Neural cell (in vitro differentiated cells): Measurements from ENCODE around the gene SAG. TPM values are rescaled to one million over a fixed set of nuclear protein-coding genes. Genes with fewer than 3 reads are reported as not detected.

ENCODE experiments used
- H2AFZ ChIP-seq: fragments of 200-600, 300-800 bp; sonication (generic), shearing (Covaris generic); 2 replicates; pipeline ENCODE4 v1.6.0; 2014; ENCODE audit warnings: low read depth, mild to moderate bottlenecking, antibody characterized with exemption, low read length, moderate library complexity
- H3F3A ChIP-seq: fragments of 200-600 bp; shearing (Covaris generic); 2 replicates; pipeline ENCODE4 v1.6.1; 2016; ENCODE audit warnings: mild to moderate bottlenecking, moderate library complexity, mixed read lengths, antibody characterized with exemption, low read length; ENCODE audit not compliant: insufficient read depth, poor library complexity, severe bottlenecking
- H3K27ac ChIP-seq: fragments of 200-600, 300-800 bp; sonication (generic), shearing (Covaris generic); 2 replicates; pipeline ENCODE4 v1.5.1; 2014; ENCODE audit warnings: mild to moderate bottlenecking, low read length, moderate library complexity
- H3K27me3 ChIP-seq: fragments of 300-800, 200-600 bp; sonication (generic), shearing (Covaris generic); 2 replicates; pipeline ENCODE4 v1.6.0; 2014; ENCODE audit warnings: mild to moderate bottlenecking, low read depth, low read length, moderate library complexity; ENCODE audit not compliant: insufficient read depth
- H3K36me3 ChIP-seq: fragments of 300-800, 200-600 bp; sonication (generic), shearing (Covaris generic); 2 replicates; pipeline ENCODE4 v1.5.1; 2014; ENCODE audit warnings: mild to moderate bottlenecking, antibody characterized with exemption, low read length, moderate library complexity; ENCODE audit not compliant: insufficient read depth
- H3K4me2 ChIP-seq: fragments of 300-800, 200-600 bp; sonication (generic), shearing (Covaris generic); 2 replicates; pipeline ENCODE4 v1.6.0; 2014; ENCODE audit warnings: mild to moderate bottlenecking, low read length
- H3K4me3 ChIP-seq: fragments of 300-800, 200-600 bp; sonication (generic), shearing (Covaris generic); 2 replicates; pipeline ENCODE4 v1.5.1; 2014; ENCODE audit warnings: mild to moderate bottlenecking, low read length, moderate library complexity
- H3K79me2 ChIP-seq: fragments of 200-600 bp; shearing (Covaris generic); replicated peaks from 2 replicates; pipeline ENCODE4 v1.6.0; 2014; ENCODE audit warnings: mild to moderate bottlenecking, low read length, moderate library complexity; ENCODE audit not compliant: insufficient read depth
- H3K9ac ChIP-seq: fragments of 300-800, 200-600 bp; sonication (generic), shearing (Covaris generic); 2 replicates; pipeline ENCODE4 v1.6.1; 2016; ENCODE audit warnings: mild to moderate bottlenecking, low read length, mixed read lengths
- H3K9me2 ChIP-seq: fragments of 200-600 bp; shearing (Covaris generic); 2 replicates; pipeline ENCODE4 v1.6.1; 2016; ENCODE audit warnings: mild to moderate bottlenecking, low read length, mixed read lengths; ENCODE audit not compliant: insufficient read depth
- H3K9me3 ChIP-seq: fragments of 200-600, 300-800 bp; sonication (generic), shearing (Covaris generic); 2 replicates; pipeline ENCODE4 v1.6.1; 2016; ENCODE audit warnings: mild to moderate bottlenecking, mixed run types, low read length, moderate library complexity, mixed read lengths
- H4K20me1 ChIP-seq: fragments of 200-600 bp; shearing (Covaris generic); 2 replicates; pipeline ENCODE4 v1.6.1; 2016; ENCODE audit warnings: mild to moderate bottlenecking, mixed run types; ENCODE audit not compliant: insufficient read depth
- EP300 ChIP-seq: fragments of 450-650 bp; conservative IDR thresholded peaks from 2 replicates; pipeline ENCODE4 v1.6.1; 2014; ENCODE audit warnings: antibody characterized with exemption, mild to moderate bottlenecking, moderate library complexity; ENCODE audit not compliant: poor library complexity, severe bottlenecking
- EZH2 ChIP-seq: fragments of 200-600, 300-800 bp; shearing (Covaris generic), sonication (generic); IDR thresholded peaks from 2 replicates; pipeline ENCODE4 v1.6.1; 2014; ENCODE audit warnings: antibody characterized with exemption, low read length, borderline replicate concordance, mild to moderate bottlenecking; ENCODE audit not compliant: insufficient read depth, poor library complexity, severe bottlenecking
- MXI1 ChIP-seq: fragments of 450-650 bp; conservative IDR thresholded peaks from 2 replicates; pipeline ENCODE4 v1.6.1; 2014; ENCODE audit warnings: antibody characterized with exemption, mild to moderate bottlenecking; ENCODE audit not compliant: poor library complexity, severe bottlenecking
- POLR2AphosphoS5 ChIP-seq: IDR thresholded peaks from 2 replicates; pipeline ENCODE4 v1.6.1; 2012
- RAD21 ChIP-seq: fragments of 450-650 bp; conservative IDR thresholded peaks from 2 replicates; pipeline ENCODE4 v1.6.1; 2014; ENCODE audit warnings: antibody characterized with exemption, mild to moderate bottlenecking, moderate library complexity
- SMC3 ChIP-seq: fragments of 450-650 bp; conservative IDR thresholded peaks from 2 replicates; pipeline ENCODE4 v1.6.1; 2014; ENCODE audit warnings: antibody characterized with exemption, mild to moderate bottlenecking, moderate library complexity; ENCODE audit not compliant: poor library complexity
- TAF1 ChIP-seq: IDR thresholded peaks from 2 replicates; pipeline ENCODE4 v1.6.1; 2012; ENCODE audit warnings: low read depth
- polyA plus RNA-seq: library from polyadenylated mRNA; depleted of rRNA; stranded (reverse); fragments of >200 nt; gene quantifications from 2 replicates; pipeline ENCODE4 v1.2.3, GENCODE V29; 2014
- TF ChIP-seq, protein P1 (sequence below): IDR thresholded peaks from 2 replicates; pipeline ENCODE4 v1.6.1; 2012; ENCODE audit warnings: borderline replicate concordance
- TF ChIP-seq, protein P2 (sequence below): fragments of 450-650 bp; IDR thresholded peaks from 2 replicates; pipeline ENCODE4 v1.5.1; 2014; ENCODE audit warnings: antibody characterized with exemption, mild to moderate bottlenecking, moderate library complexity; ENCODE audit not compliant: poor library complexity, severe bottlenecking

The SAG gene
- polyA plus RNA-seq, 1 donor from 2014 or later = not detected

DNA sequence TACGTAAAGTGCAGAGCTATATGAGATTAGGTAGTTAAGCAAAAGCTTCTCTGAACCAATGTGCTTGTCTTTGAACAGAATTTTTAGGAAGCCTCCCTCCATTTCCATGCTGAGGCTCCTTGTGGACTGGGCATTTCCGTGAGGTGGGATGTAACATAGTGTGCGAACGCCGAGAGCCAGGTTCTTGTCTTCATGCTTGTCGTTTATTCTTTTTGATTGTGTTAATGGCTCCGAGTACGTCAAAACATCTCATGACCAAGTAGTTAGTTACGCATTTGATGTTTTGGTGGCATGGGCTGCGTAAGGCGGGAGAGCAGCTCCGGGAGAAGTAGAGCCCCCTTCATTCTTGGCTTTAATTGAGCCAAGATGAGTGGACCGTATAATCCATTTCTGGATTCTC is 79.6 kb downstream of the SAG start:
- no peaks in the 10 kb centered on the region for H3K9me3 ChIP-seq
- H3K27ac ChIP-seq = no peak overlapping the region
- no peaks in the 10 kb centered on the region for H3F3A ChIP-seq
- H2AFZ ChIP-seq = no peak overlapping the region
- H3K27me3 ChIP-seq = no peaks in the 10 kb centered on the region
- H4K20me1 ChIP-seq = no peaks in the 10 kb centered on the region
- no peaks in the 10 kb centered on the region for H3K9me2 ChIP-seq
- H3K4me2 ChIP-seq = no peak overlapping the region
- H3K79me2 ChIP-seq = no peaks in the 10 kb centered on the region
- no peaks in the 10 kb centered on the region for H3K36me3 ChIP-seq
- H3K4me3 ChIP-seq = no peak overlapping the region
- TF ChIP-seq RAD21 (no peak), SMC3 (no peak), EZH2 (no peak), TAF1 (no peak), EP300 (no peak), MXI1 (no peak), POLR2AphosphoS5 (no peak)
- TF ChIP-seq, protein P1, sequence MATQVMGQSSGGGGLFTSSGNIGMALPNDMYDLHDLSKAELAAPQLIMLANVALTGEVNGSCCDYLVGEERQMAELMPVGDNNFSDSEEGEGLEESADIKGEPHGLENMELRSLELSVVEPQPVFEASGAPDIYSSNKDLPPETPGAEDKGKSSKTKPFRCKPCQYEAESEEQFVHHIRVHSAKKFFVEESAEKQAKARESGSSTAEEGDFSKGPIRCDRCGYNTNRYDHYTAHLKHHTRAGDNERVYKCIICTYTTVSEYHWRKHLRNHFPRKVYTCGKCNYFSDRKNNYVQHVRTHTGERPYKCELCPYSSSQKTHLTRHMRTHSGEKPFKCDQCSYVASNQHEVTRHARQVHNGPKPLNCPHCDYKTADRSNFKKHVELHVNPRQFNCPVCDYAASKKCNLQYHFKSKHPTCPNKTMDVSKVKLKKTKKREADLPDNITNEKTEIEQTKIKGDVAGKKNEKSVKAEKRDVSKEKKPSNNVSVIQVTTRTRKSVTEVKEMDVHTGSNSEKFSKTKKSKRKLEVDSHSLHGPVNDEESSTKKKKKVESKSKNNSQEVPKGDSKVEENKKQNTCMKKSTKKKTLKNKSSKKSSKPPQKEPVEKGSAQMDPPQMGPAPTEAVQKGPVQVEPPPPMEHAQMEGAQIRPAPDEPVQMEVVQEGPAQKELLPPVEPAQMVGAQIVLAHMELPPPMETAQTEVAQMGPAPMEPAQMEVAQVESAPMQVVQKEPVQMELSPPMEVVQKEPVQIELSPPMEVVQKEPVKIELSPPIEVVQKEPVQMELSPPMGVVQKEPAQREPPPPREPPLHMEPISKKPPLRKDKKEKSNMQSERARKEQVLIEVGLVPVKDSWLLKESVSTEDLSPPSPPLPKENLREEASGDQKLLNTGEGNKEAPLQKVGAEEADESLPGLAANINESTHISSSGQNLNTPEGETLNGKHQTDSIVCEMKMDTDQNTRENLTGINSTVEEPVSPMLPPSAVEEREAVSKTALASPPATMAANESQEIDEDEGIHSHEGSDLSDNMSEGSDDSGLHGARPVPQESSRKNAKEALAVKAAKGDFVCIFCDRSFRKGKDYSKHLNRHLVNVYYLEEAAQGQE = no peak
- TF ChIP-seq, protein P2, sequence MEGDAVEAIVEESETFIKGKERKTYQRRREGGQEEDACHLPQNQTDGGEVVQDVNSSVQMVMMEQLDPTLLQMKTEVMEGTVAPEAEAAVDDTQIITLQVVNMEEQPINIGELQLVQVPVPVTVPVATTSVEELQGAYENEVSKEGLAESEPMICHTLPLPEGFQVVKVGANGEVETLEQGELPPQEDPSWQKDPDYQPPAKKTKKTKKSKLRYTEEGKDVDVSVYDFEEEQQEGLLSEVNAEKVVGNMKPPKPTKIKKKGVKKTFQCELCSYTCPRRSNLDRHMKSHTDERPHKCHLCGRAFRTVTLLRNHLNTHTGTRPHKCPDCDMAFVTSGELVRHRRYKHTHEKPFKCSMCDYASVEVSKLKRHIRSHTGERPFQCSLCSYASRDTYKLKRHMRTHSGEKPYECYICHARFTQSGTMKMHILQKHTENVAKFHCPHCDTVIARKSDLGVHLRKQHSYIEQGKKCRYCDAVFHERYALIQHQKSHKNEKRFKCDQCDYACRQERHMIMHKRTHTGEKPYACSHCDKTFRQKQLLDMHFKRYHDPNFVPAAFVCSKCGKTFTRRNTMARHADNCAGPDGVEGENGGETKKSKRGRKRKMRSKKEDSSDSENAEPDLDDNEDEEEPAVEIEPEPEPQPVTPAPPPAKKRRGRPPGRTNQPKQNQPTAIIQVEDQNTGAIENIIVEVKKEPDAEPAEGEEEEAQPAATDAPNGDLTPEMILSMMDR = no peak
- no peak overlapping the region for H3K9ac ChIP-seq

DNA sequence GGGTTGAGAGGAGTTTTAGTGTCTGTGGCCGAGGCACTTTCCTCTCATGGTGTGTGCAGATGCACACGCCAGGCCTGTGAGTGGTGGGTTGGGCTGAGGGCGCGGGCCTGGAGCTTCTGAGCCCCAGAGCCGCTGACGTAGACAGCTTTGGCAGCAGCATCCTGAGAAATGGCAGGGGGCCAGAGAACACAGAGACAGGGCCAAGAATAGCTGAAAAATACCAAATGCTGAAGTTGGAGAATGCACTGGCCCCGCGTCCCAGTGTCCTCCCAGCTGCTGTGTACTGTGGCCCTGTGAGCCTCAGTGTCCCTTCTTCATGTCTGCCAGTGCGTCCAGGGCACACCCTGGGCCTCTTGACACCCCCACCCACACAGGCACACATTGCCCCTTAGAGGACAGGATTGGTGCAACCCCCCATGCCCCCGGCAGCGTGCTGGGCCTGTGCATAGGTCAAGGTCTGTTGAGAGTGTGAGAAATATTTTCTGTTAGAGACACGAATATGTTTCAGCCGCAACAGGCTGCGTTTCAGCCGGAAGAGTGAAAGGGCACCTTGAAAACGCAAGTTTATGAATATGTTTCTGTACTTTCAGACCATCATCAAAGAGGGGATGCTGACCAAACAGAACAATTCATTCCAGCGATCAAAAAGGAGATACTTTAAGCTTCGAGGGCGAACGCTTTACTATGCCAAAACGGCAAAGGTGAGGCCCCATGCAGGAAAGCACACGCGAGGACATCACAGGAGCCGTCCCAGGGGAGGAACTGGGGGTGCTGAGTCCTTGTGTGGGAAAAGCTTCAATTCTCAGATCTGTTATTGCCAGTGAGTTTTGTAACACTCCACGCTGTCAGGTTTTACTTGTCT is 80.3 kb downstream of the SAG start:
- H3K4me3 ChIP-seq = no peak overlapping the region

More for the DNA sequence above, 80.3 kb downstream of the SAG start:
- Histone ChIP-seq H3K9me2 (no peaks in the 10 kb centered on the region), H3K27ac (no peak overlapping the region), H3K4me2 (no peak overlapping the region), H3K27me3 (no peaks in the 10 kb centered on the region), H3K9ac (no peak overlapping the region), H3K36me3 (no peaks in the 10 kb centered on the region), H3F3A (no peaks in the 10 kb centered on the region), H3K79me2 (no peaks in the 10 kb centered on the region), H2AFZ (no peak overlapping the region), H4K20me1 (no peaks in the 10 kb centered on the region), H3K9me3 (no peaks in the 10 kb centered on the region)
- no peak for TF ChIP-seq TAF1
- no peak for TF ChIP-seq MXI1
- no peak for TF ChIP-seq EP300
- no peak for TF ChIP-seq RAD21
- TF ChIP-seq, protein P1 = no peak
- no peak for TF ChIP-seq SMC3
- no peak for TF ChIP-seq EZH2
- no peak for TF ChIP-seq POLR2AphosphoS5
